HCT116 (cell line): ENCODE measurements around the gene DENND6A. TPM values are rescaled to one million over a fixed set of nuclear protein-coding genes. Genes with fewer than 3 reads are reported as not detected.

Source experiments
- ATAC-seq: fragments of 200-7000 bp; cut with Tn5 transposase; 2 replicates; pipeline ENCODE4 v1.9.1; 2020; ENCODE audit warnings: mild to moderate bottlenecking, moderate library complexity
- BruUV-seq: library from RNA; stranded (reverse); fragments of 400-500 nt; replicated peaks from 2 replicates; lab custom pipeline; 2021; lab: Mats Ljungman, UMichigan
- CTCF ChIA-PET: fragments of 300-600 bp; sonication (Branson Sonifier 250); formaldehyde crosslinking; loops from one replicate; lab custom pipeline; 2021; ENCODE audit warnings: antibody characterized with exemption; lab: Charles Lee
- POLR2A ChIA-PET: fragments of 300-600, 350-600 bp; sonication (Branson Sonifier 250); formaldehyde crosslinking; loops from one replicate; lab custom pipeline; 2021; ENCODE audit warnings: antibody characterized with exemption; lab: Charles Lee
- RAD21 ChIA-PET, 2 experiments: fragments of 300-600 bp; sonication (Branson Sonifier 250); formaldehyde crosslinking; loops; one replicate each; lab custom pipeline; 2023; ENCODE audit warnings: low total read pairs in 2 of 2; ENCODE audit not compliant: uncharacterized antibody in 2 of 2, unreplicated experiment in 2 of 2, low non-redundant PET in 1 of 2; lab: Charles Lee
- DNase-seq: peaks from one replicate; pipeline ENCODE4 v3.0.0-alpha.2; 2010; ENCODE audit warnings: low read depth, low spot score
- H2AFZ ChIP-seq: fragments of 200-600 bp; shearing (Covaris generic), sonication (generic); 2 replicates; pipeline ENCODE4 v1.6.1; 2017; ENCODE audit warnings: low read depth, mixed run types, mixed read lengths, antibody characterized with exemption, low read length; ENCODE audit not compliant: poor library complexity, severe bottlenecking
- H3K27ac ChIP-seq: 2 replicates; pipeline ENCODE4 v1.5.1; 2012; ENCODE audit warnings: low read depth, low read length
- H3K27me3 ChIP-seq: fragments of 200-600 bp; sonication (generic); 2 replicates; pipeline ENCODE4 v1.6.1; 2016; ENCODE audit warnings: mixed run types, low read length, mixed read lengths; ENCODE audit not compliant: insufficient read depth
- H3K36me3 ChIP-seq, 2 experiments: fragments of 200-500 bp in 1 of 2; fragments of 200-600 bp in 1 of 2; sonication (Bioruptor generic) in 1 of 2; sonication (generic) in 1 of 2; 2 replicates each; pipeline versions ENCODE4 v1.5.1 to v1.6.1; 2014 to 2016; ENCODE audit warnings: low read length in 2 of 2, inconsistent platforms in 1 of 2, mixed read lengths in 1 of 2, mixed run types in 1 of 2; ENCODE audit not compliant: insufficient read depth in 2 of 2, control insufficient read depth in 1 of 2
- H3K4me1 ChIP-seq, 2 experiments: fragments of 200-600 bp in 1 of 2; sonication (generic) in 1 of 2; 2 replicates each; pipeline versions ENCODE4 v1.5.1 to v1.6.1; 2012 to 2017; ENCODE audit warnings: low read length in 2 of 2, inconsistent platforms in 1 of 2, mild to moderate bottlenecking in 1 of 2, mixed read lengths in 1 of 2, mixed run types in 1 of 2, moderate library complexity in 1 of 2; ENCODE audit not compliant: insufficient read depth in 2 of 2, control insufficient read depth in 1 of 2
- H3K4me2 ChIP-seq: fragments of 200-600 bp; sonication (generic); 2 replicates; pipeline ENCODE4 v1.6.1; 2017; ENCODE audit warnings: mixed run types, low read length, mixed read lengths
- H3K4me3 ChIP-seq, 2 experiments: fragments of 200-600 bp in 1 of 2; sonication (generic) in 1 of 2; replicated peaks in 1 of 2; 2 replicates each; pipeline ENCODE4 v1.5.1; 2011 to 2016; ENCODE audit warnings: low read length in 2 of 2, control low read depth in 1 of 2, low read depth in 1 of 2, mild to moderate bottlenecking in 1 of 2, mixed read lengths in 1 of 2, mixed run types in 1 of 2
- H3K79me2 ChIP-seq: fragments of 200-600 bp; sonication (generic); 2 replicates; pipeline ENCODE4 v1.6.1; 2017; ENCODE audit warnings: mild to moderate bottlenecking, mixed run types, low read length, moderate library complexity, mixed read lengths; ENCODE audit not compliant: insufficient read depth
- H3K9ac ChIP-seq: fragments of 200-600 bp; sonication (generic); 2 replicates; pipeline ENCODE4 v1.6.1; 2016; ENCODE audit warnings: low read length, mixed read lengths
- H3K9me2 ChIP-seq: fragments of 200-600 bp; sonication (generic), shearing (Covaris generic); 2 replicates; pipeline ENCODE4 v1.6.1; 2017; ENCODE audit warnings: mixed run types, mild to moderate bottlenecking, moderate library complexity; ENCODE audit not compliant: insufficient read depth
- H3K9me3 ChIP-seq, 2 experiments: fragments of 200-500 bp in 1 of 2; fragments of 200-600 bp in 1 of 2; sonication (Bioruptor generic) in 1 of 2; sonication (generic) in 1 of 2; 2 replicates each; pipeline ENCODE4 v1.6.1; 2014 to 2017; ENCODE audit warnings: low read length in 2 of 2, mixed read lengths in 2 of 2, inconsistent platforms in 1 of 2, low read depth in 1 of 2, mild to moderate bottlenecking in 1 of 2, mixed run types in 1 of 2, moderate library complexity in 1 of 2; ENCODE audit not compliant: control insufficient read depth in 1 of 2, insufficient read depth in 1 of 2
- H4K20me1 ChIP-seq: fragments of 200-600 bp; sonication (generic), shearing (Covaris generic); 2 replicates; pipeline ENCODE4 v1.6.1; 2017; ENCODE audit warnings: mixed run types, mild to moderate bottlenecking, moderate library complexity; ENCODE audit not compliant: insufficient read depth
- CEBPB ChIP-seq: IDR thresholded peaks from 2 replicates; pipeline ENCODE4 v1.6.1; 2012; ENCODE audit warnings: low read depth
- ELF1 ChIP-seq: IDR thresholded peaks from 2 replicates; pipeline ENCODE4 v1.6.1; 2012; ENCODE audit warnings: low read depth, borderline replicate concordance
- EZH2 ChIP-seq: fragments of 200-600 bp; sonication (generic); IDR thresholded peaks from 2 replicates; pipeline ENCODE4 v1.6.1; 2017; ENCODE audit warnings: antibody characterized with exemption, mixed run types
- EZH2phosphoT487 ChIP-seq: fragments of 200-600 bp; IDR thresholded peaks from 2 replicates; pipeline ENCODE4 v1.6.1; 2018; ENCODE audit warnings: antibody characterized with exemption, borderline replicate concordance
- FOSL1 ChIP-seq: IDR thresholded peaks from 2 replicates; pipeline ENCODE4 v1.6.1; 2012; ENCODE audit warnings: low read depth
- POLR2AphosphoS5 ChIP-seq: IDR thresholded peaks from 2 replicates; pipeline ENCODE4 v1.6.1; 2011; ENCODE audit warnings: mild to moderate bottlenecking, low read depth, low read length, moderate library complexity
- RAD21 ChIP-seq: IDR thresholded peaks from 2 replicates; pipeline ENCODE4 v1.6.1; 2012; ENCODE audit warnings: low read depth, mild to moderate bottlenecking
- SIN3A ChIP-seq: IDR thresholded peaks from 2 replicates; pipeline ENCODE4 v1.6.1; 2012; ENCODE audit warnings: low read depth
- SP1 ChIP-seq: IDR thresholded peaks from 2 replicates; pipeline ENCODE4 v1.6.1; 2012; ENCODE audit warnings: low read depth
- TCF7L2 ChIP-seq: IDR thresholded peaks from 2 replicates; pipeline ENCODE4 v1.7.0; 2011; ENCODE audit warnings: borderline replicate concordance, inconsistent platforms; ENCODE audit not compliant: insufficient read depth, insufficient read length; ENCODE audit errors: extremely low read depth
- YY1 ChIP-seq: IDR thresholded peaks from 2 replicates; pipeline ENCODE4 v1.6.1; 2011; ENCODE audit warnings: low read length, low read depth, moderate library complexity, mild to moderate bottlenecking; ENCODE audit not compliant: insufficient replicate concordance; ENCODE audit errors: extremely low read depth
- ZNF274 ChIP-seq: fragments of 200-500 bp; sonication (Bioruptor generic); IDR thresholded peaks from 2 replicates; pipeline ENCODE4 v1.6.1; 2014; ENCODE audit warnings: mild to moderate bottlenecking, low read depth, low read length, inconsistent platforms
- intact Hi-C: fragments of 100-400 bp; cut with micrococcal nuclease; formaldehyde crosslinking; loops from 2 replicates; pipeline ENCODE4 v1.10.0; 2022
- total RNA-seq: library from RNA; stranded (reverse); gene quantifications from one replicate; pipeline ENCODE4 v1.2.1, GENCODE V29; 2021; ENCODE audit not compliant: unreplicated experiment
- TF ChIP-seq, protein P1 (sequence below): IDR thresholded peaks from 2 replicates; pipeline ENCODE4 v1.6.1; 2012
- TF ChIP-seq, protein P2 (sequence below), 3 experiments: fragments of 200-600 bp in 1 of 3; sonication (generic) in 1 of 3; IDR thresholded peaks in 2 of 3; conservative IDR thresholded peaks in 1 of 3; 2 replicates each; pipeline ENCODE4 v1.5.1; 2012 to 2017; ENCODE audit warnings: low read depth in 2 of 3, low read length in 2 of 3, antibody characterized with exemption in 1 of 3, borderline replicate concordance in 1 of 3, control low read depth in 1 of 3, mild to moderate bottlenecking in 1 of 3, mixed read lengths in 1 of 3, mixed run types in 1 of 3, moderate library complexity in 1 of 3; ENCODE audit not compliant: insufficient read depth in 1 of 3
- TF ChIP-seq, protein P3 (sequence below): IDR thresholded peaks from 2 replicates; pipeline ENCODE4 v1.6.1; 2011; ENCODE audit warnings: mild to moderate bottlenecking, low read length, moderate library complexity; ENCODE audit not compliant: insufficient replicate concordance; ENCODE audit errors: extremely low read depth

DENND6A gene
- total RNA-seq, 1 experiment from 2014 or later = 22.3 TPM

DNA sequence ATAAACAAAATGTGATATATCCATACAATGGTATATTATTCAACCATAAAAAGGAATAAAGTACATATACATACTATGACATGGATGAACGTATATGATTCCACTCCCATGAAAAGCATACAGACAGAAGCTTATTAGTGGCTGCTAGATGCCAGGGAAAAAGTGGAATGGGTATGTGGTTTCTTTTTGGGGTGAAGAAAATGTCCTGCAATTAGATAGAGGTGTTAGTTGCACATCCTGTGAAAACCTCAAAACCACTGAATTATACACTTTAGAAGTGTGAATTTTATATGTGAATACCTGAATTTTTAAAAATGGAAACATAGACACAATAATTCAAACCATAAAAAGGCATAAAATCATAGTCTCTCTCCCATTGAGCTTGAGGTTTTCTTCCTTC is 11.2 kb downstream of the DENND6A start:
- Histone ChIP-seq H2AFZ (no peak overlapping the region), H3K9me2 (no peaks in the 10 kb centered on the region), H3K4me1 (no peaks in the 10 kb centered on the region), H3K9me3 (no peaks in the 10 kb centered on the region), H3K27ac (no peak overlapping the region), H3K36me3 (no peaks in the 10 kb centered on the region), H3K79me2 (peaks cover 68% of the 10 kb centered on the region), H3K27me3 (no peaks in the 10 kb centered on the region), H3K9ac (no peak overlapping the region), H3K4me3 (no peak overlapping the region)
- no peak for ATAC-seq
- RAD21 ChIA-PET = interaction anchor here in 1 of 2 experiments (0.7 kb wide), 1 partner anchor 111 kb away, joined by 4 read pairs; no protein-coding TSS in a partner anchor
- TF ChIP-seq CEBPB (no peak), EZH2phosphoT487 (no peak)
- TF ChIP-seq, protein P1, sequence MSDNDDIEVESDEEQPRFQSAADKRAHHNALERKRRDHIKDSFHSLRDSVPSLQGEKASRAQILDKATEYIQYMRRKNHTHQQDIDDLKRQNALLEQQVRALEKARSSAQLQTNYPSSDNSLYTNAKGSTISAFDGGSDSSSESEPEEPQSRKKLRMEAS = no peak
- TF ChIP-seq, all 23 proteins: peak for 0
- intact Hi-C loops = no loop called here
- POLR2A ChIA-PET = interaction anchor here (0.7 kb wide), 1 partner anchor 74 kb away, joined by 5 read pairs; no protein-coding TSS in a partner anchor
- Histone ChIP-seq H3K4me2 (no peak overlapping the region), H4K20me1 (no peaks in the 10 kb centered on the region)
- CTCF ChIA-PET = no interaction called here
- no TSS peak for BruUV-seq
- no peak for DNase-seq

DNA sequence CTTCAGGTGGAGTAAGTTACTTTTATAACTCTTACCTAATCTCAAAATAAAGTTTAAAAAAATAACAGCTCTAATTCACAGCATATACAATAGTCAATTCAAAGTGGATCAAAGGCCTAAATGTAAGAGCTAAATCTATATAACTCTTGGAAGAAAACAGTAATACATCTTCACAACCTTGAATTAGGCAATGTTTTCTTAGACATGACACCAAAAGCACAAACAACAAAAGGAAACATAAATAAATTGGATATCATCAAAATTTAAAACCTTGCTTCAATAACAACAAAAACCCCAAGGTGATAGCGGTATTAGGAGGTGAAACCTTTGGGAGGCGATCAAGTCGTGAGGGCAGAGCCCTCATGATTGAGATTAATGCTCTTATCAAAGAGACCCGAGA is 12.8 kb downstream of the DENND6A start:
- Histone ChIP-seq H3K27ac (no peak overlapping the region), H3K36me3 (no peaks in the 10 kb centered on the region), H2AFZ (no peak overlapping the region), H3K4me1 (no peaks in the 10 kb centered on the region), H3K27me3 (no peaks in the 10 kb centered on the region), H3K9me3 (no peaks in the 10 kb centered on the region), H3K79me2 (peaks cover 59% of the 10 kb centered on the region), H3K4me3 (no peak overlapping the region), H3K4me2 (no peak overlapping the region), H4K20me1 (no peaks in the 10 kb centered on the region), H3K9me2 (no peaks in the 10 kb centered on the region), H3K9ac (no peak overlapping the region)
- DNase-seq = no peak
- ChIA-PET RAD21 (no interaction called here), CTCF (no interaction called here), POLR2A (no interaction called here)
- intact Hi-C loops = no loop called here
- no TSS peak for BruUV-seq
- no peak for ATAC-seq
- TF ChIP-seq, protein P2, sequence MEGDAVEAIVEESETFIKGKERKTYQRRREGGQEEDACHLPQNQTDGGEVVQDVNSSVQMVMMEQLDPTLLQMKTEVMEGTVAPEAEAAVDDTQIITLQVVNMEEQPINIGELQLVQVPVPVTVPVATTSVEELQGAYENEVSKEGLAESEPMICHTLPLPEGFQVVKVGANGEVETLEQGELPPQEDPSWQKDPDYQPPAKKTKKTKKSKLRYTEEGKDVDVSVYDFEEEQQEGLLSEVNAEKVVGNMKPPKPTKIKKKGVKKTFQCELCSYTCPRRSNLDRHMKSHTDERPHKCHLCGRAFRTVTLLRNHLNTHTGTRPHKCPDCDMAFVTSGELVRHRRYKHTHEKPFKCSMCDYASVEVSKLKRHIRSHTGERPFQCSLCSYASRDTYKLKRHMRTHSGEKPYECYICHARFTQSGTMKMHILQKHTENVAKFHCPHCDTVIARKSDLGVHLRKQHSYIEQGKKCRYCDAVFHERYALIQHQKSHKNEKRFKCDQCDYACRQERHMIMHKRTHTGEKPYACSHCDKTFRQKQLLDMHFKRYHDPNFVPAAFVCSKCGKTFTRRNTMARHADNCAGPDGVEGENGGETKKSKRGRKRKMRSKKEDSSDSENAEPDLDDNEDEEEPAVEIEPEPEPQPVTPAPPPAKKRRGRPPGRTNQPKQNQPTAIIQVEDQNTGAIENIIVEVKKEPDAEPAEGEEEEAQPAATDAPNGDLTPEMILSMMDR (IDR thresholded peaks at IDR 0.05 in 2 of 3, conservative IDR thresholded peaks at IDR 0.05 in 1 of 3; ENCODE audit: borderline replicate concordance in 1 of 3, insufficient read depth in 1 of 3, low read depth in 2 of 3, low read length in 2 of 3) = no peak
- TF ChIP-seq YY1 (no peak), ELF1 (no peak), POLR2AphosphoS5 (no peak), RAD21 (no peak), TCF7L2 (no peak), ZNF274 (no peak), SIN3A (no peak), FOSL1 (no peak), EZH2 (no peak), CEBPB (no peak), EZH2phosphoT487 (no peak), SP1 (no peak)
- TF ChIP-seq, protein P1 = no peak
- TF ChIP-seq, protein P3, sequence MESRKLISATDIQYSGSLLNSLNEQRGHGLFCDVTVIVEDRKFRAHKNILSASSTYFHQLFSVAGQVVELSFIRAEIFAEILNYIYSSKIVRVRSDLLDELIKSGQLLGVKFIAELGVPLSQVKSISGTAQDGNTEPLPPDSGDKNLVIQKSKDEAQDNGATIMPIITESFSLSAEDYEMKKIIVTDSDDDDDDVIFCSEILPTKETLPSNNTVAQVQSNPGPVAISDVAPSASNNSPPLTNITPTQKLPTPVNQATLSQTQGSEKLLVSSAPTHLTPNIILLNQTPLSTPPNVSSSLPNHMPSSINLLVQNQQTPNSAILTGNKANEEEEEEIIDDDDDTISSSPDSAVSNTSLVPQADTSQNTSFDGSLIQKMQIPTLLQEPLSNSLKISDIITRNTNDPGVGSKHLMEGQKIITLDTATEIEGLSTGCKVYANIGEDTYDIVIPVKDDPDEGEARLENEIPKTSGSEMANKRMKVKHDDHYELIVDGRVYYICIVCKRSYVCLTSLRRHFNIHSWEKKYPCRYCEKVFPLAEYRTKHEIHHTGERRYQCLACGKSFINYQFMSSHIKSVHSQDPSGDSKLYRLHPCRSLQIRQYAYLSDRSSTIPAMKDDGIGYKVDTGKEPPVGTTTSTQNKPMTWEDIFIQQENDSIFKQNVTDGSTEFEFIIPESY = no peak
